ENCODE results near the gene PLXDC2.

Gene PLXDC2

GRCh38 chr10:19911886-19912285, 95.7 kb downstream of the PLXDC2 start:
- no peak for DNase-seq (ENCODE audit: low spot score)

GRCh38 chr10:19913987-19914386, 97.8 kb downstream of the PLXDC2 start:
- no peak for DNase-seq (ENCODE audit: low spot score)

DNA sequence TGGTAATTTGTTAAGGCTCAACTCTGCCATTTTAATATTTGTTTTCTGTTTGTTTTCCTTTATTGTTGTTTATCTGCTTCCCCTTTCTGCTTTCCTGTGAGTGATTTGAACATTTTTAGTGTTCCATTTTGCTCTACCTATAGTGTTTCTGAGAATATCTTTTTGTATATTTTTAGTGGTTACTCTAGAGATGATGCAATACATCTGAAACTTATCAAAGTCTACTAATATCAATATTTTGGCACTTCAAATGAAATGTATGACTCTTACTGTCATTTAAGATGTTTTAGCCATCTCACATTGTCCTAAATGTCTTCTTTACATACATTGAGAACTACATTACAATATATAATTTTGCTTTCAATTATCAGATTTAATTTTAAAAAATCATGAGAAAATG, 98.9 kb downstream of the PLXDC2 start:
- DNase-seq (ENCODE audit: low spot score) = no peak

DNA sequence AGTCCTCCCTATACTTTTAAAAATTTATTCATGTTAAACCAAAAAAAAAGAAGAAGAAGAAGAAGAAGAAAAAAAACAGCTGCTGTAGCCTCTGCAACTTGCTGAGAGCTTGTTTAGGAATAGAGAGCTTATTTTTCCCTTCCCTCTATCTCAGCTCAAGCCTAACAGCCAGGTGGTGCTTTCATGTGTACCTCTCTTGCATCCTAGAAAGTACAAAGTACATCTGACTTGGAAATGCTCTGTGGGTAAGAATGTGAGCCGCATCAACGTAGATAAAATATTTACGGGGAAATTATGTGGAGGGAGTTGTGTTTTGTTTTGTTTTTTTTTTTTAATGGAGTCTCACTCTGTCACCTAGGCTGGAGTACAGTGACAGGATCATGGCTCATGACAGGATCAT, 99.6 kb downstream of the PLXDC2 start:
- no peak for DNase-seq (ENCODE audit: low spot score)

GRCh38 chr10:19917751-19918478, 101.7 kb downstream of the PLXDC2 start:
- DNase-seq (ENCODE audit: low spot score) = no peak

GRCh38 chr10:19918794-19919193, 102.6 kb downstream of the PLXDC2 start:
- no peak for DNase-seq (ENCODE audit: low spot score)

DNA sequence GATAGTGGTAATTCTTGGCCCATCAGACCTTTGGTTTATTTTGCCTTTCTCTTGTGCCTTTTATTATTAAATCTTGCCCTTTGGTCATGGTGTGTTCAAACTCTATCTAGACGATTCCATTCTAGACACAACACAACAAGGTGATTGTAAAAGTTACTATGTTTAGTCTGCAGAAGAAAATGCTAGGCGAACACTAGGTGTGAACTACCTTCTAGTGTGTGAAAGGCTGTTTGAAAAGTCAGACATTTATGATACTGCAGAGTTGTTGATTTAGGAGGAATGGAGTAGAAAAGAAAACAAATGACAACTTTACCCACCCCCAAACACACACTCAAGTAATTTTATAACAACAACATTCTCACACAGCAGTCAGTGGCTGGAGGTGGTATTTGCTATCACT, 103.4 kb downstream of the PLXDC2 start:
- no peak for DNase-seq (ENCODE audit: low spot score)

- no peak for DNase-seq (ENCODE audit: low spot score)
These were observed 104.0 kb downstream of the PLXDC2 start for GRCh38 chr10:19920075-19920726.

- DNase-seq (ENCODE audit: low spot score) = no peak
These were observed 105.3 kb downstream of the PLXDC2 start for GRCh38 chr10:19921300-19922140.

DNA sequence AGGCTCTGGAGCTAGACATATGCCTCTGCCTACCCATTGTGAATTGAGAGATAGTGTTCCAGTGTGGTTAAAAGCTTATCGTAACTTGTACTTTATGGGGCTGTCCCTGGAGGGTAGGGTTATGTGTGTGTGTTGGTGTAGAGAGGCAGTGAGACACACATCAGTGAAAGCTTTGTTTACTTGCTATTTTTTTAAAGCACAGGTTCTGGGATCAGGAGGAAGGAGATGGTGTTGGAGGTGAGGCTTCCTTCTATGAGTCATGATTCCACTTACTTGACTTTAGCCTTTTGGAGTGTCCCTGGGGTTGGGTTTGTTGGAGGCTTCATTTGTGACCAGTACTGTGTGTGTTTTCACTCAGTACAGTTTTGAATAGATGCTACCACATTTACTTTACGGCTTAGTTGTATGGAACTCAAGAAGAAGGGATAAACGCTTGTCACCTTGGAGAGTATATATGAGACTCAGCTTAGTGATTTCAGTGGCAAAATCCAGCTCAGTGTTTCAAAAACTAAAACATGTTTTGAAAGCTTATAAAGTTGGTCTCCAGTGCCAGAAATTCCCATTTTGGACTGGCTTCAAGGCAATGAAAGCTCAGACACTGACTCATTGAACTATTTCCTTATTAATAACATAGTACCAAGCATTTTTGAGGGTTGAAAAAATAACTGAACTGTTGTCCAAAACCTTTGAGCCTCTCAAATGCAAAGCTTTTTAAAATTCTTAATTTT, 106.2 kb downstream of the PLXDC2 start:
- no peak for DNase-seq (ENCODE audit: low spot score)

- DNase-seq (ENCODE audit: low spot score) = no peak
These were observed 108.8 kb downstream of the PLXDC2 start for GRCh38 chr10:19925064-19925463.

DNA sequence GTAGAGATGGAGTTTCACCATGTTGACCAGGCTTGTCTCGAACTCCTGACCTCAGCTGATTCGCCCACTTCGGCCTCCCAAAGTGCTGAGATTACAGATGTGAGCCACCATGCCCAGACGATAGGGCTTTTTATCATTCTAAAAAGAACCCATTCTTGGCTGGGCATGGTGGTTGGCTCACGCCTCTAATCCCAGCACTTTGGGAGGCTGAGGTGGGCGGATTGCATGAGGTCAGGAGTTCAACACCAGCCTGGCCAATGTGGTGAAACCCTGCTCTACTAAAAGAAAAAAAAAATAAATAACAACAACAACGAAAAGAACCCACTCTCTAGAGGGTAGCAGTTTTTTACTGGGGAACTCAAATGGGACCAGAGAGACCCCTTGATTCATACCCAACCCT, 112.7 kb downstream of the PLXDC2 start:
- no peak for DNase-seq (ENCODE audit: low spot score)

DNA sequence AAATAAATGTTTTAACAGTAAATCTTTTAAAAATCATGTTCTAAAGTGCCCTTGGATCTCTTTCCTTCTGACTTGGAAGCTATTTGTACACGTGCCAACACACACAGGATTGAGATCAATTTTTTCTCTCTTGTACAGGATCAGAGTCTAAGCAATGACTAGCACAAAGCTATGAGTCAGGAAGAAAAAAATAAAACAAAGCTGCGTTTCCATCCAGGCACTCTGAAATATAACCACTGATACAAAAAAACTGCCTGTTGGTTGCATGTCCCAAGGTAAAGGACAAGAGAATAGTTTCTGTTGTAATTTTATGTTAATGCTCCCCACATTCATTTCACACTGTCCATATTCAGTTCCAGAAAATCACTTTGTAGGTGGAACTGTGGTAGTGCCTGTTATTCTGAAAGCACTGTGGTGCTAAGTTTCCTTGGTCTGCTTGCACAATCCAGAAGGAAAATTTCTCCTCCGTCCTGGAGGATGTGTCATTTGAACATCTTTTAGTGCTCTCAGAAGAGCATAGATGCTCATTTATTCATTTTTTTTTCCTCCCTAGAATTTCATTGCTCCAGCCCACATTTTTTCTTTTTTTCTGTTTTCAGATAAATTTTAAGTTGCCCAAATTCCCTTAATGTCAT, 113.4 kb downstream of the PLXDC2 start:
- no peak for DNase-seq (ENCODE audit: low spot score)

DNA sequence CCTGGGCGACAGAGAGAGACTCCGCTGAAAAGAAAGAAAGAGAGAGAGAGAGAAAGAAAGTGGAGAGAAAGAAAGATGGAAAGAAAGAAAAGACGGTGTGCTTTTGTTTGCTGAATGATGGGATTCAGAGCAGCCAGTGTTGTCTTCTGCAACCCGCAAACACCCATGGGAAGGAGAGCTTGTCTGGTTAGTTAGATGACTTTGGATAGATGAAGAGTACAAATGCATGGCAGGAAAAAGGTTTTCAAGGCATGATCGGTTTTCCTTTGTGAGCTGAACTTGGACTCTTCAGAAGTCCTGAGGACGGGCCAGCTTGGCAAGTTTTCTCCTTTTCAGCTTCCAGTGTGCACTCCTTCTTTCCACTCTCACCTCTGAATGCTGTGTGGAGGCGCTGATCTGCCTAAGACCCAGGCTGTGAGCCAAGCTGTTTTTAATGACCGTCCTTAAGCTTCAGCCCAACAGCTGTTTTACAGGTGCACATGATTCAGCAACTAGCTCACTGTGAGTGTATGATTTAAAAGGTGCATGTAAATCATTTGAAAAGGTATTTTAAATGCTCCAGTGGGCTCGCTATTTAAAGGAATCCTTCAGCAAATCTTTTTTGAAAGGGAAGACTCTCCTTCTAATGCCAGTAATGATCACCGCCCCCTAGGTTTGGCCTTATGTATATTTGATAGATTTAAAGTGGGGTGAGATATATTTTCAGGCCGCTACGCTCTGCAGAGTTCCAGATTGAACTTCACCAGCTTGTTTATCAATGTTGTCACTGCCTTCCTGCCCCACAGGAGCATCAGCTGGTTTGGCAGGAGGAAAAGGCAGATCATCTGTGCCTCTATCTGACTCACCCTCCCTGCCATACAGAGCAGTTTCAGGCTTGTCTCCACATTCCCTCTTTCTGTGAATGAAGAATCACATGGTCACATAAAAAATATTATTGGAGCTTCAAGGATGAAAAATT, 115.0 kb downstream of the PLXDC2 start:
- DNase-seq (ENCODE audit: low spot score) = no peak

DNA sequence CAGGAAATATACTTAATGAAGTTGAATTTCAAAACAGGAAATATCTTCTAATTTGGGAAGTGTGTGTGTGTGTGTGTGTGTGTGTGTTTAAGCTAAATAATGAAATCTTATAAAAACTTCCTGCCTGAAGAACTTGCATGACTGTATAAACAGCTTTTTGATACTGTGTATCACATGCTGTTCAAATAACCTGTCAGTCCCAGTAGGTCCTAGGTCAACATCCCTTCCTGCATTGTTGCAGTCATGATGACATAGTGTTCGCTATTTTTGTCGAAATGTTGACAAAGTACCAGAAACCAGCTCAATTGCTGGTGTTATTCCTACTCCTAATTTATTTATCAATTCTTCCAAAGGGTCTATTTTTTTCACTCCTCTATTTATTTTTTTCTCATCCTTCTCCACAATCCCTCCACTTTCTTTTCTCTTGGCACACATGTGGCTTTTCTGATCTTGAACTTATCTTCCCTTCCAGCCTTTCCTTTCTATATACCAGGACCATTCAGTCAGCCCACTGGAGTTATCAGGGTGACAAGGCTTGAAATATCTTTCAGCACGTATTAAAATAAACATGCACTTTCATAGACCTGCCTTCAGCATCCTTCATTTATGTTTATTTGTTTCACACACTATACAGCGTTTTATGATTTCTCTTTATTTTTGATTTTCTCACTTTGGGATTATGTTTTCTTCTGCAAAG, 115.8 kb downstream of the PLXDC2 start:
- DNase-seq (ENCODE audit: low spot score) = no peak

GRCh38 chr10:19932806-19933371, 116.7 kb downstream of the PLXDC2 start:
- DNase-seq (ENCODE audit: low spot score) = no peak

DNA sequence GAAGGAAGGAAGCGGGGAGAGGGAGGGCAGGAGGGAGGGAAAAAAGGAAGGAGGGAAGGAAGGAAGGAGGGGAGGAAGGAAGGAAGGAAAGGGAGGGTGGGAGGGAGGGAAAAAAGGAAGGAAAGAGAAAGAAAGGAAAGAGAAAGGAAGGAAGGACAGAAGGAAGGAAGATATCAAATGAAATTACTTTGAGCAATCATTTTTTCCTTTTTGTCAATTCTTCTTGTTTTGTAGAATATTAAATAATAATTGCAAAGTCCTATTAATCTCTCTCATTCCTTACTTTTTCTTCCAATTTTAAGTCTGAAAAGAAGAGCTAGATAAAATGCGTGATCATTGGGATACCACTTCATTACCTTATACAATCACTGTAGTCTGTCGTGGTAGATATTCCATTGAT, 117.5 kb downstream of the PLXDC2 start:
- DNase-seq (ENCODE audit: low spot score) = no peak

- no peak for DNase-seq (ENCODE audit: low spot score)
These were observed 118.9 kb downstream of the PLXDC2 start for GRCh38 chr10:19935176-19935575.

DNA sequence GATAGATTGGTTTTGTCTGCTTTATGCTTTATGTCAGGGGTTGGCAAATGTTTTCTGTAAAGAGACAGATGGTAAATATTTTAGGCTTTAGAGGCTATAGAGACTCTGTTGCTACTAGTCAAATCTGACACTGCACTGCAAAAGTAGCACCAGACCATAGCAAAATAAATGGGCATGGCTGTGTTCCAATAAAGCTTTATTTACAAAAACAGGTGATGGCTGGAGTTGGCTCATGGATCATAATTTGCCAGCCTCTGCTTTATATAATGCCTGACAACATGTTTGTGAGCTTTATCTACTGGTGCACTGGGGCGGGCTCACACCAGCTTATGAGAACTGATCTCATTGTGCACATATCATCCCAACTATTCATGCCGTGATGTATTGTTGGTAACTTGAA, 120.1 kb downstream of the PLXDC2 start:
- no peak for DNase-seq (ENCODE audit: low spot score)

DNA sequence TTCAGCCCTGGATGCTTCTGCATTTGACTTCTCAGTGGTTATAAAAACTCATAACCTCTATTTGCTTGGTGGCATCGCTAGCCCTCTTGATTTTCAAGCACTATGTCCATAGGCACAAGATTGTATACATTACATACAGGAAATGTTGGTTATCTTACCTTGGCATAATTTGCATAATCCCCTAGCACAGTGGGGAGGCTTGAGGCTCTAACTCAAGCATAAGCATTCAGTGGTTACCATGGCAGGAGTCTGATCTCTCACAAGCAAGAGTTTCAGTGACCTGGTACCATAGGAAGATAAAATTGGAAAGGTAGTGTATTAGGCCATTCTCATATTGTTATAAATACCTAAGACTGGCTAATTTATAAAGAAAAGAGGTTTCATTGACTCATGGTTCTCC, 121.8 kb downstream of the PLXDC2 start:
- DNase-seq (ENCODE audit: low spot score) = no peak
